Measurements from ENCODE around the gene KCNAB1.

DNA sequence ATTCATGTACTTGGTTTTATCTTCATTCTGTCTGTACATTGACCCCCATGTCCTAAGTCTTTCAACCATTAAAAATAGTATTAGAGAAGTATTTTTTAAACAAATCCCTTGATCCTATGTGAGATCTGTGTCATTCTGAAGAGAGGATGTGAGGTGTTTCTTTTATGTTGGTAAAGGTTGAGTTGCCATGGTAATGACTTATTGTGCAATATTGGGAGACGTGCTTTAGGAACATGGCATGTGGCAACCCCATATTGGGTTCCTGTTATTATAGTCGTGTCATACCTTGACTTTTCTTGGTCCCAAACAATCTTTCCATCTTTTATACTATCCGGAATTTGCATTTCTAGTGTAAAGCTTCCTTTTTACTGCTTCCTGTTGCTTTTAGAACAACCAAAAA, 203.1 kb downstream of the KCNAB1 start:
- TF ChIP-seq EZH2phosphoT487 (IDR thresholded peaks at IDR 0.05; ENCODE audit: low read depth, severe bottlenecking, unreplicated experiment) (no peak), EZH2 (IDR thresholded peaks at IDR 0.05; ENCODE audit: borderline replicate concordance) (no peak)
- TF ChIP-seq, protein P1, sequence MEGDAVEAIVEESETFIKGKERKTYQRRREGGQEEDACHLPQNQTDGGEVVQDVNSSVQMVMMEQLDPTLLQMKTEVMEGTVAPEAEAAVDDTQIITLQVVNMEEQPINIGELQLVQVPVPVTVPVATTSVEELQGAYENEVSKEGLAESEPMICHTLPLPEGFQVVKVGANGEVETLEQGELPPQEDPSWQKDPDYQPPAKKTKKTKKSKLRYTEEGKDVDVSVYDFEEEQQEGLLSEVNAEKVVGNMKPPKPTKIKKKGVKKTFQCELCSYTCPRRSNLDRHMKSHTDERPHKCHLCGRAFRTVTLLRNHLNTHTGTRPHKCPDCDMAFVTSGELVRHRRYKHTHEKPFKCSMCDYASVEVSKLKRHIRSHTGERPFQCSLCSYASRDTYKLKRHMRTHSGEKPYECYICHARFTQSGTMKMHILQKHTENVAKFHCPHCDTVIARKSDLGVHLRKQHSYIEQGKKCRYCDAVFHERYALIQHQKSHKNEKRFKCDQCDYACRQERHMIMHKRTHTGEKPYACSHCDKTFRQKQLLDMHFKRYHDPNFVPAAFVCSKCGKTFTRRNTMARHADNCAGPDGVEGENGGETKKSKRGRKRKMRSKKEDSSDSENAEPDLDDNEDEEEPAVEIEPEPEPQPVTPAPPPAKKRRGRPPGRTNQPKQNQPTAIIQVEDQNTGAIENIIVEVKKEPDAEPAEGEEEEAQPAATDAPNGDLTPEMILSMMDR (IDR thresholded peaks at IDR 0.05; ENCODE audit: poor library complexity), result no peak

Data from hepatocyte (in vitro differentiated cells).